Measurements from ENCODE around the gene DPYD.

DPYD gene

DNA sequence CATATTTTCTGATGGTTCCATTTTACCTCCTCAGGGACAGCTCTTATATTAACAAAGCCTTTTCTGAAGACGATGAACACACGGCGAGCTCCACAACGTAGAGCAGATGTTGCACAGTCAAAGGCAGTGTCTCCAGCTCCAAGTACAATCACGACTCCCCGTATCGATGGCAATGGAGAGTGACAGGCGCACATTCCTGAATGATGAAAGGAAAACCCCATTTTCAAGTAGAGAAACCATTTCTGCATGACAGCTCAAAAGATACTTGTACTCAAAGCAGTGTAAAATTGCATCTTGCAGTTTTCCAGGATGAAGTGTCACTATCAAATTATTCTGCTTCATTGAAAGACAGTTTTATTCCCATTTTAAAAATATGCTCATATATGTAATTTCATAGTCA, 327.6 kb downstream of the DPYD start:
- TF ChIP-seq, protein P1, sequence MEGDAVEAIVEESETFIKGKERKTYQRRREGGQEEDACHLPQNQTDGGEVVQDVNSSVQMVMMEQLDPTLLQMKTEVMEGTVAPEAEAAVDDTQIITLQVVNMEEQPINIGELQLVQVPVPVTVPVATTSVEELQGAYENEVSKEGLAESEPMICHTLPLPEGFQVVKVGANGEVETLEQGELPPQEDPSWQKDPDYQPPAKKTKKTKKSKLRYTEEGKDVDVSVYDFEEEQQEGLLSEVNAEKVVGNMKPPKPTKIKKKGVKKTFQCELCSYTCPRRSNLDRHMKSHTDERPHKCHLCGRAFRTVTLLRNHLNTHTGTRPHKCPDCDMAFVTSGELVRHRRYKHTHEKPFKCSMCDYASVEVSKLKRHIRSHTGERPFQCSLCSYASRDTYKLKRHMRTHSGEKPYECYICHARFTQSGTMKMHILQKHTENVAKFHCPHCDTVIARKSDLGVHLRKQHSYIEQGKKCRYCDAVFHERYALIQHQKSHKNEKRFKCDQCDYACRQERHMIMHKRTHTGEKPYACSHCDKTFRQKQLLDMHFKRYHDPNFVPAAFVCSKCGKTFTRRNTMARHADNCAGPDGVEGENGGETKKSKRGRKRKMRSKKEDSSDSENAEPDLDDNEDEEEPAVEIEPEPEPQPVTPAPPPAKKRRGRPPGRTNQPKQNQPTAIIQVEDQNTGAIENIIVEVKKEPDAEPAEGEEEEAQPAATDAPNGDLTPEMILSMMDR (IDR thresholded peaks at IDR 0.05; ENCODE audit: low read depth, low read length, missing control alignments): no peak
- no peak overlapping the region for H3K4me3 ChIP-seq (replicated peaks; ENCODE audit: low read depth, low read length)
- no peak for DNase-seq (ENCODE audit: extremely low read depth, low read depth)

DNA sequence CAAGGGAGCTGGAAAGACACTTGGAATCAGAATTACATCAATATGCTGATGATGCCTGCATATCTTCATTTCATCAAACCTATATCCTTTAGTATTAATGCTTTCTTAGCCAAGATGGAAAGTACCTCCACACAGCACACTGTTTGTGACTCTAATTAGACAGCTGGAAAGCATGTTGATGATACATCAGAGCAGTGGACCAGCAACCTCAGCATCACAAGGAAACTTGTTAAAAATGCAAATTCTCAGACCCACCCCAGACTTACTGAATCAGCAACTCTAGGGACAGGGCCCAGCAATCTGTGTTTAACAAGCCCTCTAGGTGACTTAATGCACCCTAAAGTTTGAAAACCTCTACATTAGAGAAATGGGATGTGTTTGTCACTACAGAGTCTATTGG, 332.1 kb downstream of the DPYD start:
- H3K4me3 ChIP-seq (replicated peaks; ENCODE audit: low read depth, low read length): no peak overlapping the region
- TF ChIP-seq, protein P1 (IDR thresholded peaks at IDR 0.05; ENCODE audit: low read depth, low read length, missing control alignments): no peak
- DNase-seq (ENCODE audit: extremely low read depth, low read depth): no peak

GRCh38 chr1:97581614-97582051, 339.2 kb downstream of the DPYD start:
- TF ChIP-seq, protein P1 (IDR thresholded peaks at IDR 0.05; ENCODE audit: low read depth, low read length, missing control alignments): no peak
- no peak for DNase-seq (ENCODE audit: extremely low read depth, low read depth)
- H3K4me3 ChIP-seq (replicated peaks; ENCODE audit: low read depth, low read length): no peak overlapping the region

- TF ChIP-seq, protein P1 (IDR thresholded peaks at IDR 0.05; ENCODE audit: low read depth, low read length, missing control alignments): no peak
- H3K4me3 ChIP-seq (replicated peaks; ENCODE audit: low read depth, low read length): no peak overlapping the region
- no peak for DNase-seq (ENCODE audit: extremely low read depth, low read depth)
Measured at GRCh38 chr1:97577613-97578012, 343.2 kb downstream of the DPYD start.

GRCh38 chr1:97573553-97573952, 347.3 kb downstream of the DPYD start:
- no peak for DNase-seq (ENCODE audit: extremely low read depth, low read depth)
- no peak overlapping the region for H3K4me3 ChIP-seq (replicated peaks; ENCODE audit: low read depth, low read length)
- TF ChIP-seq, protein P1 (IDR thresholded peaks at IDR 0.05; ENCODE audit: low read depth, low read length, missing control alignments): no peak

DNA sequence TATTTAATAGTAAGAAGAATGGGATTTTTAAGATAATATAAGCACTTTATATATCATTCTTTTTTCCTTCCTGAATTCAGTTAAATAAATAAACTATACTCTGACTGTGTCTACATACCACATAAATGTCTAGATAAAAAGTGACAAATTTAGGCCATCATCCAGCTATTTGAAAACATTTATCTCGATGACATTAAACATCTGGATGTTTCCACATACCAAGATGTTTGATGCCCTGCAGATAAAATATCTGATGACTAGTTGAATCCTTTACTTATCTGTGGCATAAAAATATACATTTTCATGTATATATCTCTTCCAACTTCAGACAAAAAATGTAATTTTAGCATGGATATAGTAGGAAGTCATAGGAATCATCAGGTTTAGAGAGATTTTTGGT, 348.3 kb downstream of the DPYD start:
- no peak for DNase-seq (ENCODE audit: extremely low read depth, low read depth)
- H3K4me3 ChIP-seq (replicated peaks; ENCODE audit: low read depth, low read length): no peak overlapping the region
- TF ChIP-seq, protein P1 (IDR thresholded peaks at IDR 0.05; ENCODE audit: low read depth, low read length, missing control alignments): no peak

DNA sequence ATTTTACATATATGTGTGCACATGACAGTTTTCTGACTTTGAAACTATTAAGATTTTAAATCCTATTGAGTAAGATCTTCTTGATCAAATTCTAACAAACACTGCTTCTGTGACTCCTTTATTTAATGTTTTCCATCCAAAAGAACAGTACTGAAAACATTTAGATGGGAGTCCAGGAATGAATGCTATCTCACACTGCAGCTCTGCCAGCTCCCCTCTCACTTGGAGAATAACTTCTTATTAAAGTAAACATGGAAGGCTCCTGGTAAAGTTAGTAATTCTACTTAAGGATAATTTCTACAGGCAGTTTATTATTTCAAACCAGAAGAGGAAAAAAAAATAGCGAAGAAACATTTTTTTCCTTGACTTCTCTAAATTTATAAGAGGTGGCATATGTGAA, 349.1 kb downstream of the DPYD start:
- no peak overlapping the region for H3K4me3 ChIP-seq (replicated peaks; ENCODE audit: low read depth, low read length)
- no peak for DNase-seq (ENCODE audit: extremely low read depth, low read depth)
- TF ChIP-seq, protein P1 (IDR thresholded peaks at IDR 0.05; ENCODE audit: low read depth, low read length, missing control alignments): no peak

Measured in HFF-Myc (cell line).